Endothelial cell of umbilical vein (primary cell): Measurements from ENCODE around the gene ARL6IP4. TPM values are rescaled to one million over a fixed set of nuclear protein-coding genes. Genes with fewer than 3 reads are reported as not detected.

ENCODE experiments used
- BruUV-seq: library from RNA; stranded (reverse); fragments of 400-500 nt; replicated peaks from 2 replicates; lab custom pipeline; 2021; lab: Mats Ljungman, UMichigan
- CTCF ChIA-PET: fragments of 300-600, 350-600 bp; sonication (Branson Sonifier 250); formaldehyde crosslinking; loops from one replicate; lab custom pipeline; 2021; ENCODE audit warnings: antibody characterized with exemption, inconsistent platforms; lab: Charles Lee
- POLR2A ChIA-PET: fragments of 300-600, 350-600 bp; sonication (Branson Sonifier 250); formaldehyde crosslinking; loops from one replicate; lab custom pipeline; 2021; ENCODE audit warnings: antibody characterized with exemption, inconsistent platforms; lab: Charles Lee
- DNase-seq: peaks from one replicate; pipeline ENCODE4 v3.0.0-alpha.2; 2011; ENCODE audit warnings: low read depth, low spot score
- FAIRE-seq: peaks from 2 replicates; lab custom pipeline; 2011; peaks lifted over from hg19 to GRCh38; lab: Jason Lieb, UNC
- H2AFZ ChIP-seq: 2 replicates; pipeline ENCODE4 v1.6.0; 2012; ENCODE audit warnings: low read depth, low read length, control low read depth, inconsistent platforms
- H3K27ac ChIP-seq: 2 replicates; pipeline ENCODE4 v1.5.1; 2011; ENCODE audit warnings: low read depth, mild to moderate bottlenecking, control low read depth, low read length, moderate library complexity; ENCODE audit not compliant: insufficient read depth
- H3K27me3 ChIP-seq, 2 experiments: 2 replicates each; pipeline versions ENCODE4 v1.6.0 to v1.6.1; 2011; ENCODE audit warnings: low read length in 2 of 2, mixed read lengths in 1 of 2; ENCODE audit not compliant: control insufficient read depth in 2 of 2, insufficient read depth in 2 of 2
- H3K36me3 ChIP-seq, 2 experiments: 2 replicates in 1 of 2; 3 replicates in 1 of 2; pipeline ENCODE4 v1.5.1; 2011; ENCODE audit warnings: low read length in 2 of 2, mild to moderate bottlenecking in 1 of 2, moderate library complexity in 1 of 2; ENCODE audit not compliant: control insufficient read depth in 2 of 2, insufficient read depth in 2 of 2; ENCODE audit errors: extremely low read depth in 1 of 2
- H3K4me1 ChIP-seq: 3 replicates; pipeline ENCODE4 v1.5.1; 2011; ENCODE audit warnings: mild to moderate bottlenecking, low read length; ENCODE audit not compliant: control insufficient read depth, insufficient read depth; ENCODE audit errors: extremely low read depth
- H3K4me2 ChIP-seq: 2 replicates; pipeline ENCODE4 v1.6.1; 2011; ENCODE audit warnings: low read length, control low read depth, mixed read lengths; ENCODE audit not compliant: insufficient read depth
- H3K4me3 ChIP-seq, 3 experiments: fragments of 200-600 bp in 1 of 3; sonication (generic), shearing (Covaris generic) in 1 of 3; replicated peaks in 1 of 3; 2 replicates each; pipeline ENCODE4 v1.5.1; 2011 to 2016; ENCODE audit warnings: control low read depth in 3 of 3, low read length in 3 of 3, mild to moderate bottlenecking in 2 of 3, inconsistent platforms in 1 of 3, low read depth in 1 of 3, moderate library complexity in 1 of 3; ENCODE audit not compliant: insufficient read depth in 1 of 3
- H3K79me2 ChIP-seq: 2 replicates; pipeline ENCODE4 v1.6.0; 2012; ENCODE audit warnings: low read length, inconsistent platforms; ENCODE audit not compliant: control insufficient read depth, insufficient read depth
- H3K9ac ChIP-seq: replicated peaks from 2 replicates; pipeline ENCODE3; 2011; ENCODE audit warnings: low read length, control low read depth; ENCODE audit not compliant: insufficient read depth; ENCODE audit errors: extremely low read depth
- H3K9me1 ChIP-seq: replicated peaks from 3 replicates; pipeline ENCODE4 v1.6.0; 2011; ENCODE audit warnings: mild to moderate bottlenecking, low read length; ENCODE audit not compliant: control insufficient read depth, insufficient read depth; ENCODE audit errors: extremely low read depth
- H3K9me3 ChIP-seq: replicated peaks from 2 replicates; pipeline ENCODE4 v1.5.1; 2012; ENCODE audit warnings: low read length, inconsistent platforms; ENCODE audit not compliant: control insufficient read depth, insufficient read depth
- H4K20me1 ChIP-seq: replicated peaks from 2 replicates; pipeline ENCODE3; 2011; ENCODE audit warnings: mild to moderate bottlenecking, low read length; ENCODE audit not compliant: control insufficient read depth, insufficient read depth; ENCODE audit errors: extremely low read depth
- CTCF ChIP-seq, 2 donors: IDR thresholded peaks; 1 replicate in 1 of 2; 2 replicates in 1 of 2; pipeline ENCODE4 v1.5.1; 2011; ENCODE audit warnings: low read length in 2 of 2, mild to moderate bottlenecking in 2 of 2, moderate library complexity in 2 of 2, control low read depth in 1 of 2, inconsistent platforms in 1 of 2, low read depth in 1 of 2; ENCODE audit not compliant: insufficient read depth in 1 of 2; ENCODE audit errors: extremely low read depth in 1 of 2
- EZH2 ChIP-seq: IDR thresholded peaks from 2 replicates; pipeline ENCODE4 v1.6.1; 2012; ENCODE audit warnings: borderline replicate concordance, low read depth, mild to moderate bottlenecking, moderate library complexity, low read length, inconsistent platforms; ENCODE audit not compliant: severe bottlenecking
- MYC ChIP-seq: IDR thresholded peaks from one replicate; pipeline ENCODE4 v1.6.1; 2011; ENCODE audit warnings: mild to moderate bottlenecking, low read depth, low read length
- POLR2A ChIP-seq: IDR thresholded peaks from 2 replicates; pipeline ENCODE4 v1.6.1; 2012; ENCODE audit warnings: low read depth, mild to moderate bottlenecking, control low read depth, low read length
- POLR2AphosphoS5 ChIP-seq: IDR thresholded peaks from 2 replicates; pipeline ENCODE4 v1.6.1; 2012; ENCODE audit warnings: low read depth, mild to moderate bottlenecking, control low read depth, low read length, moderate library complexity; ENCODE audit not compliant: insufficient read depth
- dilution Hi-C: fragments of 300-500 bp; cut with MboI; formaldehyde crosslinking; loops from one replicate; pipeline ENCODE4 v1.15.0; 2019; ENCODE audit warnings: low sequenced_read_pairs; ENCODE audit not compliant: extremely low pct_ligation_motif_present
- intact Hi-C: fragments of 100-400 bp; cut with micrococcal nuclease; formaldehyde crosslinking; loops from one replicate; pipeline ENCODE4 v1.10.0; 2022
- polyA plus RNA-seq, 4 experiments: library from polyadenylated mRNA; depleted of rRNA in 3 of 4; stranded (reverse) in 3 of 4; unstranded in 1 of 4; fragments of >200 nt; gene quantifications; 2 replicates each; pipeline versions ENCODE4 v1.2.1 to v1.2.3, GENCODE V29; 2011 to 2012; ENCODE audit warnings: missing spikeins in 1 of 4
- total RNA-seq: library from RNA; stranded (reverse); gene quantifications from 2 replicates; pipeline ENCODE4 v1.2.3, GENCODE V29; 2021

Gene ARL6IP4
- total and polyA plus RNA-seq, 2 donors (not counting 3 experiments of a cell fraction or from before 2014, with no cell fraction given) = 193 to 226 TPM

DNA sequence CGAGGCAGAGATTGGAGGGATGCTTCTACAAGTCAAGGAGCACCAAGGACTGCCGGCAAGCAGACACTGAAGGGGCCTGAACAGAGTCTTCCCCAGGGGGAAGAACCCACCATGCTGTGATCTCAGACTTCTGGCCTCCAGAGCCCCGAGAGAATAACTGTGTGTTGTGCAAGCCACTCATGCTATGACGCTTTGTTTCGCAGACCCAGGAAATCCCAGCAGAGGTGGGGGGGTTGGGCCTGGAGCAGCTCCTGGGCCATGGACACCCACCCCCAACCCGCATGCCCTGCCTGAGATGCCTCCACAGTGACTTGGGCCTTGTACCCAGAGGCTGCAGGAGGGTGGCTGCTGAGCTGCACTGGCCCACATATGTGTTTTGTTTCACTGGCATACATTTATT is 31.2 kb downstream of the ARL6IP4 start:
- FAIRE-seq = no peak

More for the DNA sequence above, 31.2 kb downstream of the ARL6IP4 start:
- no peak overlapping the region for H3K4me3 ChIP-seq
- no peak overlapping the region for H2AFZ ChIP-seq
- BruUV-seq = no TSS peak
- H3K36me3 ChIP-seq = no peaks in the 10 kb centered on the region
- intact Hi-C loops (no loop called here), dilution Hi-C loops (no loop called here)
- CTCF ChIA-PET = no interaction called here
- no peaks in the 10 kb centered on the region for H3K79me2 ChIP-seq
- H3K27ac ChIP-seq = no peak overlapping the region
- no peaks in the 10 kb centered on the region for H3K9me3 ChIP-seq
- no peaks in the 10 kb centered on the region for H3K9me1 ChIP-seq
- TF ChIP-seq POLR2AphosphoS5 (no peak), POLR2A (no peak), MYC (no peak), EZH2 (no peak), CTCF (IDR thresholded peaks at IDR 0.05; ENCODE audit: extremely low read depth in 1 of 2, insufficient read depth in 1 of 2, low read depth in 1 of 2, low read length in 2 of 2) (no peak)
- H4K20me1 ChIP-seq = no peaks in the 10 kb centered on the region
- no peak overlapping the region for H3K9ac ChIP-seq
- DNase-seq = no peak
- H3K27me3 ChIP-seq = no peaks in the 10 kb centered on the region
- POLR2A ChIA-PET = no interaction called here
- no peaks in the 10 kb centered on the region for H3K4me1 ChIP-seq
- H3K4me2 ChIP-seq = no peak overlapping the region
